Astrocyte (in vitro differentiated cells and primary cell): ENCODE results near the gene YIPF3. TPM values are rescaled to one million over a fixed set of nuclear protein-coding genes. Genes with fewer than 3 reads are reported as not detected.

Experiments used
- DNase-seq: peaks from one replicate; pipeline ENCODE4 v3.0.0-alpha.2; 2010; ENCODE audit warnings: low read depth
- FAIRE-seq: peaks from 2 replicates; lab custom pipeline; 2011; peaks lifted over from hg19 to GRCh38; lab: Jason Lieb, UNC
- H2AFZ ChIP-seq: 2 replicates; pipeline ENCODE4 v1.6.0; 2012; ENCODE audit warnings: low read depth, low read length, inconsistent platforms
- H3K27ac ChIP-seq: 2 replicates; pipeline ENCODE4 v1.5.1; 2011; ENCODE audit warnings: low read depth, low read length, inconsistent platforms
- H3K27me3 ChIP-seq: 2 replicates; pipeline ENCODE4 v1.6.0; 2011; ENCODE audit warnings: low read length, inconsistent platforms; ENCODE audit not compliant: insufficient read depth
- H3K36me3 ChIP-seq: 2 replicates; pipeline ENCODE4 v1.5.1; 2011; ENCODE audit warnings: low read length, inconsistent platforms; ENCODE audit not compliant: insufficient read depth
- H3K4me1 ChIP-seq: 2 replicates; pipeline ENCODE4 v1.5.1; 2011; ENCODE audit warnings: low read length, inconsistent platforms; ENCODE audit not compliant: insufficient read depth
- H3K4me2 ChIP-seq: 2 replicates; pipeline ENCODE4 v1.6.0; 2012; ENCODE audit warnings: low read length, inconsistent platforms
- H3K4me3 ChIP-seq: 2 replicates; pipeline ENCODE4 v1.5.1; 2011; ENCODE audit warnings: low read depth, mild to moderate bottlenecking, low read length, inconsistent platforms; ENCODE audit not compliant: insufficient read depth
- H3K79me2 ChIP-seq: 2 replicates; pipeline ENCODE4 v1.6.0; 2012; ENCODE audit warnings: mild to moderate bottlenecking, low read length, inconsistent platforms; ENCODE audit not compliant: insufficient read depth
- H3K9ac ChIP-seq: 2 replicates; pipeline ENCODE4 v1.6.0; 2012; ENCODE audit warnings: mild to moderate bottlenecking, low read length, inconsistent platforms
- H3K9me3 ChIP-seq: 2 replicates; pipeline ENCODE4 v1.5.1; 2012; ENCODE audit warnings: low read depth, mild to moderate bottlenecking, low read length, inconsistent platforms; ENCODE audit not compliant: insufficient read depth
- H4K20me1 ChIP-seq: 2 replicates; pipeline ENCODE4 v1.6.0; 2012; ENCODE audit warnings: low read length, inconsistent platforms; ENCODE audit not compliant: insufficient read depth
- H3K27ac Mint-ChIP-seq: one replicate; pipeline ENCODE4 v1.8.0; 2021; ENCODE audit warnings: mild to moderate bottlenecking, mixed read lengths; ENCODE audit not compliant: unreplicated experiment
- H3K27me3 Mint-ChIP-seq: one replicate; pipeline ENCODE4 v1.8.0; 2021; ENCODE audit warnings: low read depth, mixed read lengths; ENCODE audit not compliant: unreplicated experiment
- H3K36me3 Mint-ChIP-seq: one replicate; pipeline ENCODE4 v1.8.0; 2021; ENCODE audit warnings: low read depth, mixed read lengths; ENCODE audit not compliant: unreplicated experiment
- H3K4me1 Mint-ChIP-seq: one replicate; pipeline ENCODE4 v1.8.0; 2021; ENCODE audit warnings: low read depth, mixed read lengths; ENCODE audit not compliant: unreplicated experiment
- H3K4me3 Mint-ChIP-seq: one replicate; pipeline ENCODE4 v1.8.0; 2021; ENCODE audit warnings: mild to moderate bottlenecking, moderate library complexity, mixed read lengths; ENCODE audit not compliant: unreplicated experiment
- H3K9me3 Mint-ChIP-seq: one replicate; pipeline ENCODE4 v1.8.0; 2021; ENCODE audit warnings: mild to moderate bottlenecking, mixed read lengths; ENCODE audit not compliant: unreplicated experiment
- EZH2 ChIP-seq: IDR thresholded peaks from 2 replicates; pipeline ENCODE4 v1.6.1; 2012; ENCODE audit warnings: mild to moderate bottlenecking, low read length, inconsistent platforms; ENCODE audit not compliant: insufficient read depth
- total RNA-seq: library from RNA; stranded (reverse); gene quantifications from 2 replicates; pipeline ENCODE4 v1.2.1, GENCODE V29; 2021
- TF ChIP-seq, protein P1 (sequence below): IDR thresholded peaks from 2 replicates; pipeline ENCODE4 v1.5.1; 2011; ENCODE audit warnings: low read depth, mild to moderate bottlenecking, inconsistent platforms, low read length, moderate library complexity; ENCODE audit not compliant: insufficient read depth

The YIPF3 gene
- total RNA-seq, 1 donor from 2014 or later = 132 TPM

- no peak for FAIRE-seq
- H3K79me2 ChIP-seq = no peaks in the 10 kb centered on the region
- H3K9me3 ChIP-seq = no peaks in the 10 kb centered on the region
- no peaks in the 10 kb centered on the region for H4K20me1 ChIP-seq
- H3K27ac ChIP-seq = no peak overlapping the region
- H3K4me1 ChIP-seq = peaks cover 5% of the 10 kb centered on the region
- H3K4me3 ChIP-seq = no peak overlapping the region
- TF ChIP-seq EZH2 = no peak
- TF ChIP-seq, protein P1, sequence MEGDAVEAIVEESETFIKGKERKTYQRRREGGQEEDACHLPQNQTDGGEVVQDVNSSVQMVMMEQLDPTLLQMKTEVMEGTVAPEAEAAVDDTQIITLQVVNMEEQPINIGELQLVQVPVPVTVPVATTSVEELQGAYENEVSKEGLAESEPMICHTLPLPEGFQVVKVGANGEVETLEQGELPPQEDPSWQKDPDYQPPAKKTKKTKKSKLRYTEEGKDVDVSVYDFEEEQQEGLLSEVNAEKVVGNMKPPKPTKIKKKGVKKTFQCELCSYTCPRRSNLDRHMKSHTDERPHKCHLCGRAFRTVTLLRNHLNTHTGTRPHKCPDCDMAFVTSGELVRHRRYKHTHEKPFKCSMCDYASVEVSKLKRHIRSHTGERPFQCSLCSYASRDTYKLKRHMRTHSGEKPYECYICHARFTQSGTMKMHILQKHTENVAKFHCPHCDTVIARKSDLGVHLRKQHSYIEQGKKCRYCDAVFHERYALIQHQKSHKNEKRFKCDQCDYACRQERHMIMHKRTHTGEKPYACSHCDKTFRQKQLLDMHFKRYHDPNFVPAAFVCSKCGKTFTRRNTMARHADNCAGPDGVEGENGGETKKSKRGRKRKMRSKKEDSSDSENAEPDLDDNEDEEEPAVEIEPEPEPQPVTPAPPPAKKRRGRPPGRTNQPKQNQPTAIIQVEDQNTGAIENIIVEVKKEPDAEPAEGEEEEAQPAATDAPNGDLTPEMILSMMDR = no peak
- H2AFZ ChIP-seq = no peak overlapping the region
- Mint-ChIP-seq H3K36me3 (no peaks in the 10 kb centered on the region), H3K4me3 (no peak overlapping the region), H3K4me1 (no peaks in the 10 kb centered on the region), H3K27ac (no peak overlapping the region), H3K27me3 (peaks cover 16% of the 10 kb centered on the region), H3K9me3 (no peaks in the 10 kb centered on the region)
- H3K27me3 ChIP-seq = peaks cover 16% of the 10 kb centered on the region
- H3K36me3 ChIP-seq = no peaks in the 10 kb centered on the region
- no peak for DNase-seq
- no peak overlapping the region for H3K4me2 ChIP-seq
- H3K9ac ChIP-seq = no peak overlapping the region
These were observed 44.2 kb downstream of the YIPF3 start for GRCh38 chr6:43472515-43472914.

DNA sequence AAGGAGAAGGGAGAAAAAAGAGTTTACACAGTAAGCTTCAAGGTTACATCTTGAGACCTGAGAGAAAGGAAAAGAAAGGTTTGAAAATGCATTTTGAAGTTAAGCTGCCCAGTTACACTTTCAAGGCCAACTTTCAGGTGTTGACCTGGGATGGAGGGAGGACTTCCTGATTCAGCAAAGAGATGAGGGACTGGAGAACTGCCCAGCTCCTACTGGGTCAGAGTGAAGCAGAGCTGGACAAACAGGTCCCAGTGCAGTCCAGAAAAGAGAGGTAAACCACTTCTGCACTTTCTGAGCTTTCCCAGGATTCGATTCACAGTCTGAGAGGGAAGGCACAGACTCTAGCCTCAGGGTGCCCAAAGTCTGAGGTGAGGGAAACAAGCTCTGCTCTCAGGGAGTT, 45.3 kb downstream of the YIPF3 start:
- no peak overlapping the region for H3K4me3 ChIP-seq
- H3K27ac Mint-ChIP-seq = no peak overlapping the region
- DNase-seq (no peak), FAIRE-seq (no peak)
- H3K79me2 ChIP-seq = no peaks in the 10 kb centered on the region
- H3K9ac ChIP-seq = no peak overlapping the region
- H3K4me1 Mint-ChIP-seq = no peaks in the 10 kb centered on the region
- H3K4me1 ChIP-seq = no peaks in the 10 kb centered on the region
- H3K36me3 Mint-ChIP-seq = no peaks in the 10 kb centered on the region
- H3K27ac ChIP-seq = no peak overlapping the region
- no peaks in the 10 kb centered on the region for H4K20me1 ChIP-seq
- peaks cover 21% of the 10 kb centered on the region for H3K27me3 Mint-ChIP-seq
- no peaks in the 10 kb centered on the region for H3K9me3 ChIP-seq
- no peak overlapping the region for H3K4me3 Mint-ChIP-seq
- TF ChIP-seq, protein P1 = no peak
- no peak for TF ChIP-seq EZH2
- no peak overlapping the region for H3K4me2 ChIP-seq
- peaks cover 16% of the 10 kb centered on the region for H3K27me3 ChIP-seq
- H3K9me3 Mint-ChIP-seq = no peaks in the 10 kb centered on the region
- no peak overlapping the region for H2AFZ ChIP-seq
- H3K36me3 ChIP-seq = no peaks in the 10 kb centered on the region

DNA sequence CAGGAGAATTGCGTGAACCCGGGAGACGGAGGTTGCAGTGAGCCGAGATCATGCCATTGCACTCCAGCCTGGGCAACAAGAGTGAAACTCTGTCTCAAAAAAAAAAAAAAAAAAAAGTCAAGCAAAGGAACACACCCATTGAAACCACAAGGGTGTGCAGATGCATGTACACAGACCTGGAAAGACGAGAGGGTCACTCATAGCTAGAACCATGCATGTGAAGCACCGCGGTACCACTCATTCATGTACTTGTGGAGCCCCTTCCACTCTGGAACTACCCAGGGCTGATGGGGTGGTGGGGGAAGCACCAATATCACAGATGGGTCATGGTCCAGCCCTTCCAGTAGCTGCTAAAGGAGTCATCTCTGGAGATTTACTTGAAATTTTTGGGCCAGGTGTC, 46.8 kb downstream of the YIPF3 start:
- Histone ChIP-seq H3K27me3 (peaks cover 18% of the 10 kb centered on the region), H2AFZ (no peak overlapping the region), H3K9ac (no peak overlapping the region), H3K4me1 (no peaks in the 10 kb centered on the region), H3K27ac (no peak overlapping the region), H3K79me2 (no peaks in the 10 kb centered on the region), H3K36me3 (no peaks in the 10 kb centered on the region), H4K20me1 (no peaks in the 10 kb centered on the region), H3K9me3 (no peaks in the 10 kb centered on the region), H3K4me2 (no peak overlapping the region), H3K4me3 (no peak overlapping the region)
- TF ChIP-seq EZH2 = no peak
- TF ChIP-seq, protein P1 = no peak
- Mint-ChIP-seq H3K9me3 (no peaks in the 10 kb centered on the region), H3K27ac (no peak overlapping the region), H3K4me1 (no peaks in the 10 kb centered on the region), H3K36me3 (no peaks in the 10 kb centered on the region), H3K27me3 (peaks cover 27% of the 10 kb centered on the region), H3K4me3 (no peak overlapping the region)
- FAIRE-seq = no peak
- no peak for DNase-seq
